Measurements from ENCODE around the gene FBN3.
"Not testable (repeated sequence)": the region's sequence is repeated elsewhere in the genome, so short reads cannot be mapped to it uniquely, and the experiment has no call there.

Gene FBN3

GRCh38 chr19:8030960-8031359 is 118.4 kb downstream of the FBN3 start:
- H3K4me3 ChIP-seq (ENCODE audit: low read length): no peak overlapping the region
- DNase-seq (ENCODE audit: low read depth): no peak

GRCh38 chr19:8028951-8029491 is 120.4 kb downstream of the FBN3 start:
- H3K4me3 ChIP-seq (ENCODE audit: low read length): no peak overlapping the region
- no peak for DNase-seq (ENCODE audit: low read depth)
- TF ChIP-seq CTCF (conservative IDR thresholded peaks at IDR 0.05; ENCODE audit: low read length): no peak

More at GRCh38 chr19:8030960-8031359, 118.4 kb downstream of the FBN3 start:
- no peak for TF ChIP-seq CTCF (conservative IDR thresholded peaks at IDR 0.05; ENCODE audit: low read length)

- no peak for TF ChIP-seq CTCF (conservative IDR thresholded peaks at IDR 0.05; ENCODE audit: low read length)
- no peak overlapping the region for H3K4me3 ChIP-seq (ENCODE audit: low read length)
- DNase-seq (ENCODE audit: low read depth): no peak
Observed at GRCh38 chr19:8025316-8025715, 124.1 kb downstream of the FBN3 start.

GRCh38 chr19:8024256-8024655 is 125.1 kb downstream of the FBN3 start:
- not testable (repeated sequence) for H3K4me3 ChIP-seq (ENCODE audit: low read length); DNase-seq (ENCODE audit: low read depth)

- H3K4me3 ChIP-seq (ENCODE audit: low read length): no peak overlapping the region
- no peak for DNase-seq (ENCODE audit: low read depth)
- TF ChIP-seq CTCF (conservative IDR thresholded peaks at IDR 0.05; ENCODE audit: low read length): no peak
Observed at GRCh38 chr19:8023371-8023770, 126.0 kb downstream of the FBN3 start.

GRCh38 chr19:8022275-8022674 is 127.1 kb downstream of the FBN3 start:
- TF ChIP-seq CTCF (conservative IDR thresholded peaks at IDR 0.05; ENCODE audit: low read length): no peak
- no peak overlapping the region for H3K4me3 ChIP-seq (ENCODE audit: low read length)

GRCh38 chr19:8021374-8021773 is 128.0 kb downstream of the FBN3 start:
- no peak overlapping the region for H3K4me3 ChIP-seq (ENCODE audit: low read length)
- no peak for TF ChIP-seq CTCF (conservative IDR thresholded peaks at IDR 0.05; ENCODE audit: low read length)
- no peak for DNase-seq (ENCODE audit: low read depth)

More at GRCh38 chr19:8022275-8022674, 127.1 kb downstream of the FBN3 start:
- DNase-seq (ENCODE audit: low read depth): no peak

- DNase-seq (ENCODE audit: low read depth): no peak
- H3K4me3 ChIP-seq (ENCODE audit: low read length): no peak overlapping the region
- TF ChIP-seq CTCF (conservative IDR thresholded peaks at IDR 0.05; ENCODE audit: low read length): no peak
Observed at GRCh38 chr19:8020681-8021080, 128.7 kb downstream of the FBN3 start.

Measured in AG10803 (cell line).